Myocyte (in vitro differentiated cells): Measurements from ENCODE around the gene OLA1. TPM values are rescaled to one million over a fixed set of nuclear protein-coding genes. Genes with fewer than 3 reads are reported as not detected.

Source experiments
- DNase-seq: peaks from one replicate; pipeline ENCODE4 v3.0.0-alpha.2; 2012; ENCODE audit warnings: low read depth
- total RNA-seq: library from RNA; depleted of rRNA; stranded (reverse); fragments of >200 nt; gene quantifications from 2 replicates; pipeline ENCODE4 v1.2.3, GENCODE V29; 2014

The OLA1 gene
- total RNA-seq, 1 donor from 2014 or later = 170 TPM

GRCh38 chr2:174180726-174181236 is 67.6 kb downstream of the OLA1 start:
- DNase-seq = no peak

GRCh38 chr2:174180165-174180724 is 68.1 kb downstream of the OLA1 start:
- DNase-seq = no peak

GRCh38 chr2:174177316-174177890 is 70.9 kb downstream of the OLA1 start:
- DNase-seq = no peak

GRCh38 chr2:174176898-174177297 is 71.4 kb downstream of the OLA1 start:
- peak; percentile 22 for DNase-seq

- DNase-seq = no peak
These were observed 73.6 kb downstream of the OLA1 start for GRCh38 chr2:174174741-174175140.

GRCh38 chr2:174172802-174173355 is 75.5 kb downstream of the OLA1 start:
- DNase-seq = no peak

DNA sequence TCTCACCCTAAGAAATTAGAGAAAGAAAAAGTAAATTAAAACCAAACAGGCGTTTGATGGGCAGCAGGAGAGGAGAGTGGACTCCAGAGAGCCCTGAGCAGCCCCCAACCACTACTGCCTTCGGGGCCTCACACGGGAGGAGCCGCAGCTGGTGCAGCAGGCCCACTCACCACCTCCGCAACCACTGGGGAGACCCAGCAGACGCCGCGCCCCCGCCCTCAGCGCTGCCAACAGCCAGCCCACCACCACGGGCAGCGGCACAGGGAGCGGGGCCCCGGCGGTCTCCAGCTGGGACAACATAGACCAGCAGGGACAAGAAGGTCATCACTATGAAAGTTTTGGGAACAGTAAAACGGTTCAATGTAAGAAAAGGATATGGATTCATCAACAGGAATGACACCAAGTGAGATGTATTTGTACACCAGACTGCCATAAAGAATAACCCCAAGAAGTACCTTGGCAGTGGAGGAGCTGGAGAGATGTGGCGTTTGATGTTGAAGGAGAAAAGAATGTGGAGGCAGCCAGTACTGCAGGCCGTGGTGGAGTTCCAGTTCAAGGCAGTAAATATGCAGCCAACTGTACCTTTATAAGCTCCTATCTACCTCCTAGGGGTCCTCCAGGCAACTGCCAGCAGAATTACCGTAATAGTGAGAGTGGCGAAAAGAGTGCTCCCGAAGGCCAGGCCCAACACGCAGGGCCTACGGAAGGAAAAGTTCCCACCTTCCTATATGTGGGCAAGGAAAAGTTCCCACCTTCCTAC is 76.5 kb downstream of the OLA1 start:
- no peak for DNase-seq

GRCh38 chr2:174169372-174169771 is 79.0 kb downstream of the OLA1 start:
- no peak for DNase-seq

GRCh38 chr2:174166261-174166660 is 82.1 kb downstream of the OLA1 start:
- no peak for DNase-seq

DNA sequence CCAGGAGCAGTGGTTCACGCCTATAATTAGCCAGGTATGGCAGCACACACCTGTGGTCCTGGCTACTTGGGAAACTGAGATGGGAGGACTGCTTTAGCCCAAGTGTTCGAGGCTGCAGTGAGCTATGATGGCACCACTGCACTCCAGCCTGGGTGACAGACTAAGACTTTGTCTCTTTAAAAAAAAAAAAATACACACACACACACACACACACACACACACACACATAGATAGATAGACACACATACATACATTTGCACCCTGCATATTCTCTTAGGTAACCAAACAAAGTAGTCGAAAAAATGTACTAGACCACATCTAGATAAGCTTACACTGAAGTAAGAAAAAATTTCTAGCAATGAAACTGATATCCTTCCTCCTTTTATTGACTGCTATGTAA is 86.8 kb downstream of the OLA1 start:
- no peak for DNase-seq

- peak; percentile 42 for DNase-seq
These were observed 90.3 kb downstream of the OLA1 start for GRCh38 chr2:174158003-174158402.

DNA sequence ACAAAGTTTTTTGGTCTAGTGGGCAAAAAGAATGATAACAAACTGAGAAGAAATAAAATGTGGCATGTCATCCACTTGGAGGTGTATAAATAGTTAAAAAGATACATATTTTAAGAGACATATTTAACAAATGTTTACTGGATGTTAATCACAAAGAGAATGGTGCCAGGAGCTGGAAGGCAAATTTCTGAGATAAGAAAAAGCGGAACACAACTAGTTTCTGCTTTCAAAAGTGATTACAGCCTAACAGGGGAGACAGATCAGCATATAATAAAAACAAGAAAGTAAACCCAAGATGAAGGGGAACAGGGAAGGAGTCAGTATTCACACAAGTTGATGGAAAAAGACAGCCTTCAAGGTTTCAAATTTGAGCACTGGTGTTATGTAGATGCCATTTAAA is 91.3 kb downstream of the OLA1 start:
- DNase-seq = no peak

- peak; percentile 52 for DNase-seq
These were observed 94.3 kb downstream of the OLA1 start for GRCh38 chr2:174153757-174154680.

DNA sequence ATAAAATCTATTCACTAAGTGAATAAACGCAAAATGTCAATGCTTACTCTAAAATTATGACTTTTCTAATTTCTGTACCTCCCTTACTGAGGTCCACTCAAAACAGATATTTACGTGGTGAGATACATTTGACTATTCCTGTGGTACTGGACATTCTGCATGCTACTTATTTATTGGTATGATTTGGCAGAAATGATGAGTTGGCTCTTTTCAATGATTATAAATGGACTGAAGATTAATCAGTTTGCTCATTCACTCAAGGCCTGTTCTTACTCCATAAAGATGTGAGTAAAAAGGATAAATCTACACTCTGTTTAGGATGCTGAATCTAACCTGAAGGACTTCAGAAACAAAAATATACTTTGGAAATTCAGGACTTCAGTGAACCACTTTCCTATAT is 98.8 kb downstream of the OLA1 start:
- no peak for DNase-seq

DNA sequence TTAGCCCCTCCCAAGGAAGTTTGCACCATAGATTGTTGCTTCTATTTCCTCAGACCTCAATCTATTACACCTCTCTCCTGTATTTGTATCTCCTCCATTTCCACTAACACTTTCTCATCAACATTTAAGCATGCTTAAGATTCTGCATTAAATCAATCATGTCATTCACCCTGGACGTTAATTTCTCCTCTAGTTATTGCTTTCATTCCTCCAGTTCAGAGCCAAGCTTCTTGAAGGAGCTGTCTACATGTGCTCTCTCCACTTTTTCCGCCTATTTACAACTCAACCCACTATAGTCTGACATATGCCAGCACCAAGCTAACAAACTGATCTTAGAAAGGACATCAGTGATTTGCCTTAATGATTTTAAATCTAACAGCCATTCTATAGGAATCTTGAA is 99.5 kb downstream of the OLA1 start:
- DNase-seq = no peak

GRCh38 chr2:174145827-174146226 is 102.5 kb downstream of the OLA1 start:
- DNase-seq = peak; percentile 17

DNA sequence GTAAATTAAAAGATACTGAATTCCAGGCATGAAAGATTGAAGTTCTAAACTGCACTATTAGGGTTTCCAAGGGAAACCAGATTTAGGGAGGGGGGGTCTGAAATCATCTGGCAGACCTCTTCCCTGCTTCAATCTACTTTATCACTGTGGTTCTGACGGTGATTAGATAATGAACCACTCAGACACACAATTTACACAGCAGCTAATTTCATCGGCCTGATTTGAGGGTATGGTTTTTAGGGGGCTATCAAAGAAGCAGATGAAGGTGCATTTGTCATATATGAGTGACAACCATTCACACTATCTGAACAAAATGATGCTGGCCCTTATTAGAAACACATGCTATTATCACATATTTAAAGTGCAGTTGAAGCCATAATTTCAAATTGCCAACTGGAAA is 106.0 kb downstream of the OLA1 start:
- no peak for DNase-seq

GRCh38 chr2:174138161-174138560 is 110.2 kb downstream of the OLA1 start:
- no peak for DNase-seq

- no peak for DNase-seq
These were observed 112.4 kb downstream of the OLA1 start for GRCh38 chr2:174135981-174136380.

GRCh38 chr2:174125090-174125489 is 123.2 kb downstream of the OLA1 start:
- no peak for DNase-seq

DNA sequence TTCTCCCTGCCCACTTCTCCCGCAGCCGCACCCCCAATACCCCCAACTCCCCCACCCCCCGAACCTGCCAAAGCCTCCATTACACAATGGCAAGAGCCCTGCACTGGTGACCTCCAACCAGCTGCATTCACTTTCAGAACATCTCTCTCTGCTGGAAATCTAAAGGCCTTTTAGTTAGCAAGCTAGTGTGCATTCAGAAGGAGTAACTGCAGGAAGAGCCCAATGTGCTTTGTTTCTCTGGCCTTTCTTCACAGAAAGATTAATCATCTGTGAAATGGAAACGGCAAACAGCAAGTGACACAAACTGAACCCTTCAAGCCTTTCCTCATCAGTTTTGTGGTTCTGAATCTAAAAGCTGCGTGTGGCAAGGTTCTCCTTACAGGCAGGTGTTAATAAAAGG is 124.2 kb downstream of the OLA1 start:
- no peak for DNase-seq
